ENCODE data around the gene PFKL. TPM values are rescaled to one million over a fixed set of nuclear protein-coding genes. Genes with fewer than 3 reads are reported as not detected.

The PFKL gene
- polyA plus RNA-seq, 6 donors from 2014 or later: 165 to 210 (median 189) TPM

DNA sequence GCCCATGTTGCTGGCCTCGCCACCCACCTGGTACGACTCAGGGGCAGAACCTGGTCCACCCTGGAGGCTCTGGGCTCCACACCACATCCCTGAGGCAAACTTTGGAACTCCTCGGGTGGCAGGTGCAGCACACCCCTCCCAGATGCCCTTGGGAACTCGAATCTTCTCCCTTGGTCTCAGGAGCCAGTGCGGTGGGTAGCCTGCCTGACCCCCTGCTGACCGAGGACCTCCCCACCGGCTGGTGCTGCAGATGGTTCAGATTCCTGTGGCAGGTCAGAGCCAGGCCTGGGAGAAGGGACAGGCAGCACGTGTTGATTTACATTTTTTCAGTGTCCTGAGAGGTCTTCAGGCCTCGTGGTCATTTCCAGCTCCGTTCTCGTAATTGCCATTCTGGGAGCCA lies 45.6 kb downstream of the PFKL start:
- H3K4me3 Mint-ChIP-seq: no peak overlapping the region

GRCh38 chr21:44347911-44348451 lies 48.1 kb downstream of the PFKL start:
- ATAC-seq (ENCODE audit: low read depth in 2 of 2): no peak
- Mint-ChIP-seq H3K27ac (no peak overlapping the region), H3K4me1 (peaks cover 8 to 13% (median 10%) of the 10 kb centered on the region in 3 donors), H3K27me3 (peaks cover 0 to 29% (median 5%) of the 10 kb centered on the region in 3 donors), H3K9me3 (no peaks in the 10 kb centered on the region), H3K36me3 (no peaks in the 10 kb centered on the region), H3K4me3 (no peak overlapping the region)
- no peak for DNase-seq

More for the DNA sequence above, 45.6 kb downstream of the PFKL start:
- no peaks in the 10 kb centered on the region for H3K36me3 Mint-ChIP-seq
- H3K9me3 Mint-ChIP-seq: no peaks in the 10 kb centered on the region
- H3K27ac Mint-ChIP-seq: no peak overlapping the region
- H3K27me3 Mint-ChIP-seq: peaks cover 0 to 24% (median 5%) of the 10 kb centered on the region in 3 donors
- peaks cover 3 to 6% (median 3%) of the 10 kb centered on the region in 3 donors for H3K4me1 Mint-ChIP-seq
- DNase-seq: no peak
- ATAC-seq (ENCODE audit: low read depth in 2 of 2): no peak

DNA sequence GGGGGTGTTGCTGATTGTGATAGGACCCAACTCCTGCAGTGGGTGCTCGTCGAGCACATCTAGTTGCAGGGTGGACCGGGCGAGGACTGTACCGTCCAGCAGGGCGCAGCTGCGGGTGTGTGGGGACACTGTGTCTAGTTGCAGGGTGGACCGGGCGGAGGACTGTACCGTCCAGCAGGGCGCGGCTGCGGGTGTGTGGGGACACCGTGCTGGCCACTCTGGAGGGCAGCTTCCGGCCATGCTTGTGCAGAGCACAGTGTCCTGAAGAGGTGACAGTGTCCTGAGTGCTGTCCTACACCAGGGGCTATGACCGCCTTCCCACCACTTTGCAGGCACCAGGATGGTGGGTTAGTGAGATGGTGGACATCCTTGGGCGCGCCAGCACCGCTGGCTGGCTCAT lies 49.0 kb downstream of the PFKL start:
- peak overlapping the region in 3 of 8 donors; percentile 44 to 51 (median 47) for H3K4me3 Mint-ChIP-seq
- peaks cover 0 to 29% (median 5%) of the 10 kb centered on the region in 3 donors for H3K27me3 Mint-ChIP-seq
- no peak overlapping the region for H3K27ac Mint-ChIP-seq
- no peak for ATAC-seq (ENCODE audit: low read depth in 2 of 2)
- no peak for DNase-seq
- no peaks in the 10 kb centered on the region for H3K9me3 Mint-ChIP-seq
- H3K36me3 Mint-ChIP-seq: no peaks in the 10 kb centered on the region
- H3K4me1 Mint-ChIP-seq: peaks cover 16 to 22% (median 19%) of the 10 kb centered on the region in 3 donors

DNA sequence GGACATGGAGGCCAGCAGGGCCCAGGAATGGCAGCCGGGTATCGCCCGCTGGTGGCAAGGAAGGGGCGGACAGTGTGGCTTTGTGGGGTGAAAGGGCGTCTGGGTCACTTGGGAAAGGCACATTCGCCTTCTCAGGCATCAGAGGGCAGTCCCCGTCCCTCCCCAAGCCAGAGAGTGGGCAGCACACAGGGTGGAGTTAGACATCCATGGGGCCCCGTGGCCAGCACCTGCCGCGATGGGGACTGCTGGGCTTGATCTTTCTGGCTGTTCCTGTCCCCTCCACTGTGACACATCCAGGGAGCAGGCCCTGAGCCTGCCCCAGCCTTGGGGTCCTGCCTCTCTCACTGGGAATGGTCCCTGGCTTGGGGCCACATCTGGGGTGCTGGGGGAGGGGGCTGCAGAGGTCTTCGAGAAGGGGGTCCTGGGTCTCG lies 49.6 kb downstream of the PFKL start:
- ATAC-seq (ENCODE audit: low read depth in 2 of 2) (no peak), DNase-seq (no peak)
- Mint-ChIP-seq H3K27ac (no peak overlapping the region), H3K27me3 (peaks cover 0 to 29% (median 5%) of the 10 kb centered on the region in 3 donors), H3K4me3 (peak overlapping the region in 3 of 8 donors; percentile 41 to 71 (median 51)), H3K4me1 (peaks cover 22 to 28% (median 25%) of the 10 kb centered on the region in 3 donors), H3K36me3 (no peaks in the 10 kb centered on the region), H3K9me3 (no peaks in the 10 kb centered on the region)

DNA sequence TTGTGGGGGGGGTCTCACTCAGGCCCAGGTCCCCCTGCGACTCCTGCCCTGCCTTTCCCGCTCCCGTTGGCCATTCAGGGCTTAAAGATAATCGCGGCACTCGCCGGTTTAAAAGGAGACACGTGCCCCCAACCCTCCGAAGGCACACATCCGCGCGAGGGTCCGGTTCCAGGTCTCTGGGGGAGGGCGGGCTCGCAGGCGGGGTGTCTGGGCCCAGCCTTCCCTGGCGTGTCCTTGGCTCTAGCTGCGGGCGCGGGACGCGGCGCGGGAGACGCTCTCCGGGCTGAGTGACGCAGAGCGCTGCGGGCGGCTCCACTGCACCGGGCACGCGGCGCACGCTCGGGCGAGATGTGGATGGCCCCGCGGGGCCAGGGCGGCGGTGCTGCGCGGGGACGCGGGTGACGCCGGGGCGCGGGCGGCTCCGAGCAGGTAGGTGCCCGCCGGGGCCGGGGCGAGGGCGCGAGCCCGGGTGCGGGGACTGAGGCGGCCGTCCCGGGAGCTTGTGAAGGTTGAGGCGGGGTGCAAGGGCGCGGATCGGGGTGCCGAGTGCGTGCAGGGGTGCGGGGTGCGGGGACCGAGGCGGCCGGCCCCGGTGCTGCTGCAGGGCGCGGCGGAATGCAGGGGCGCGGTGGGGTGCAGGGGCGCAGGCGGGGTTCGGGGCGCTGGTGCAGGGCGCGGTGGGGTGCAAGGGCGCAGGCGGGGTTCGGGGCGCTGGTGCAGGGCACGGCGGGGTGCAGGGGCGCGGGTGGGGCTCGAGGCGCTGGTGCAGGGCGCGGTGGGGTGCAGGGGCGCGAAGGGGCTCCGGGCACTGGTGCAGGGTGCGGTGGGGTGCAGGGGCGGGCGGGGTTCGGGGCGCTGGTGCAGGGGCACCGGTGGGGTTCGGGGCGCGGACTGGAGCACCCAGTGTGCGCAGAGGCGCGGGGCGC lies 50.3 kb downstream of the PFKL start:
- no peaks in the 10 kb centered on the region for H3K36me3 Mint-ChIP-seq
- H3K27ac Mint-ChIP-seq: no peak overlapping the region
- peak in 1 of 2 donors; percentile 24 for ATAC-seq (ENCODE audit: low read depth in 2 of 2)
- peak overlapping the region in 1 of 8 donors; percentile 51 for H3K4me3 Mint-ChIP-seq
- peaks cover 29 to 34% (median 31%) of the 10 kb centered on the region in 3 donors for H3K4me1 Mint-ChIP-seq
- no peak for DNase-seq
- no peaks in the 10 kb centered on the region for H3K9me3 Mint-ChIP-seq
- H3K27me3 Mint-ChIP-seq: peaks cover 0 to 23% (median 5%) of the 10 kb centered on the region in 3 donors

DNA sequence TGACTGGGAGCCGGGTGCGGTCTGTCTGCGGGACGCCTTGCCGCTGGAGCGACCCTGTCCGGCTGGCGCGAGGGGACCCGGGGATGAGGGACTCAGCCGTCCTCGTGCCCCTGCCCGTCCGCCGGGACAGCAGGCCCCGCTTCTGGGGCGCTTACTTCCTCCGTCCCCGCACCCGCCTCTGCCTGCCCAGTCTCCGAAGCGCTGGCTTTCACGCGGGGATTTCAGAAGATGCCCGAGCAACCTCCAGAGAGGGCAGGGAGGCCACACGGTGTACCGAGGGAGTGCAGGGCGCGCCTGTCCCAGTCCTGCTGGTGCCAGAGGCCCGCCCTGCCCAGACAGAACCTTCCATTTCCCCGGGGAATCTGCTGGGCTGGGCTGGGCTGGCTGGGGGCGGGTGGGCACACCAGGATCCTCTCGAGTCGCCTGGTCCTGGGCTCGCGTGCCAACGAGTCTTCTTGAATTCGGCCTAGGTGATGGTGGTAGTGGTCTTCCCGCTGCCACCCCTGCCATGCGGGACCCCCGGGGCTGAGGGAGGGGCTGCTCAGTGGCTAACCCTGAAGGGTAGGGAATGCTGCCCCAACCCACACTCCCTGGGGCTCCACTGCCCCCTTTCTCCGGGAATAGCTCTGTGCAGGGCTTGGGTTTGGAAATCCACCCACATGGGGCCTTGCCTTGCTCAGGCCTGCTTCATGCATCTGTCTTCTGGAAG lies 51.1 kb downstream of the PFKL start:
- Mint-ChIP-seq H3K4me1 (peaks cover 36 to 42% (median 38%) of the 10 kb centered on the region in 3 donors), H3K9me3 (peaks cover 0 to 3% (median 0%) of the 10 kb centered on the region in 7 donors), H3K27me3 (peaks cover 0 to 22% (median 5%) of the 10 kb centered on the region in 3 donors), H3K36me3 (no peaks in the 10 kb centered on the region), H3K4me3 (peak overlapping the region in 3 of 8 donors; percentile 45 to 51 (median 49)), H3K27ac (no peak overlapping the region)
- ATAC-seq (ENCODE audit: low read depth in 2 of 2): no peak
- DNase-seq: no peak

GRCh38 chr21:44351535-44352252 lies 51.8 kb downstream of the PFKL start:
- H3K4me1 Mint-ChIP-seq: peaks cover 39 to 49% (median 43%) of the 10 kb centered on the region in 3 donors
- H3K27me3 Mint-ChIP-seq: peaks cover 0 to 22% (median 5%) of the 10 kb centered on the region in 3 donors
- no peak overlapping the region for H3K27ac Mint-ChIP-seq
- no peaks in the 10 kb centered on the region for H3K36me3 Mint-ChIP-seq
- peaks cover 0 to 3% (median 0%) of the 10 kb centered on the region in 7 donors for H3K9me3 Mint-ChIP-seq
- no peak for ATAC-seq (ENCODE audit: low read depth in 2 of 2)
- peak overlapping the region in 7 of 8 donors; percentile 29 to 82 (median 49) for H3K4me3 Mint-ChIP-seq
- DNase-seq: no peak

DNA sequence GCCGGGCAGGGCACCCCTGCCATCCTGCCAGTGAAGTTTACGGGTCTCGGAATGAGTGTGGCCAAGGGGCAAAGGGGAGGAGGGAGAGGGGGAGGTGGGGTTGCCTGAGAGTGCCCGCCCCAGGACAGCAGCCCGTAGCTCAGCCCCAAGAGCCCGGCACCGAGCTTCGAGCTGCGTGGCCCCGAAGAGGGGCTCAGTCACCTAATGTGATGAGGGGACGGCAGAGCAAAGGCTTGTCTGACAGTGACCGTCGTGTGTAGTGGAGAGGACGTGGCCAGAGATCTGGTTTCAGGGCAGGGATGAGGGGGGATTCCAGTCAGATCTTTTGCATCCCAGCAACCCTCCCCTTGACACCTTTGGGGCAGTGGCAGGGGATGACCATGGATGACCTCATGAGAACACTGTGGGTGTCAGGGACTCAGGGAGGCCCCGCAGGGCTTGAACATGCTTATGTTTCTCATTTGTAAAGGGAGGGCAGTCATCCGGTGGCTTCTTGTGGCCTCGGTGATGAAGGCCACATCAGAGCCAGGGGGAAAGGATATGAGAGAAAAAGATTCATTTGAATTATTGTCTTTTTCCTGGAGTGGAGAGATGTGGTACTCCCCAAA lies 52.5 kb downstream of the PFKL start:
- DNase-seq: no peak
- Mint-ChIP-seq H3K27ac (peak overlapping the region in 1 of 6 donors; percentile 37), H3K4me1 (peaks cover 39 to 54% (median 43%) of the 10 kb centered on the region in 3 donors), H3K36me3 (no peaks in the 10 kb centered on the region), H3K9me3 (peaks cover 0 to 3% (median 0%) of the 10 kb centered on the region in 7 donors), H3K4me3 (peak overlapping the region; percentile 33 to 94 (median 84)), H3K27me3 (peaks cover 0 to 22% (median 4%) of the 10 kb centered on the region in 3 donors)
- ATAC-seq (ENCODE audit: low read depth in 2 of 2): no peak

- Mint-ChIP-seq H3K27ac (peak within 1 kb of the TSS; percentile 26 to 94 (median 74)), H3K4me1 (peaks cover 39 to 54% (median 43%) of the 10 kb centered on the region in 3 donors), H3K4me3 (peak within 1 kb of the TSS; percentile 79 to 95 (median 89)), H3K9me3 (peaks cover 0 to 3% (median 0%) of the 10 kb centered on the region in 7 donors), H3K27me3 (peaks cover 0 to 20% (median 0%) of the 10 kb centered on the region in 3 donors), H3K36me3 (peaks cover 0 to 4% of the 10 kb centered on the region in 2 donors)
- DNase-seq: no peak
- peak; percentile 64 to 65 for ATAC-seq (ENCODE audit: low read depth in 2 of 2)
These were observed 53.5 kb downstream of the PFKL start, which contains the start of gene TRPM2 for GRCh38 chr21:44353191-44353970. Gene TRPM2, plus strand, starts transcription at chr21:44353621. Its CDS starts 80 bp downstream, at chr21:44353701.

DNA sequence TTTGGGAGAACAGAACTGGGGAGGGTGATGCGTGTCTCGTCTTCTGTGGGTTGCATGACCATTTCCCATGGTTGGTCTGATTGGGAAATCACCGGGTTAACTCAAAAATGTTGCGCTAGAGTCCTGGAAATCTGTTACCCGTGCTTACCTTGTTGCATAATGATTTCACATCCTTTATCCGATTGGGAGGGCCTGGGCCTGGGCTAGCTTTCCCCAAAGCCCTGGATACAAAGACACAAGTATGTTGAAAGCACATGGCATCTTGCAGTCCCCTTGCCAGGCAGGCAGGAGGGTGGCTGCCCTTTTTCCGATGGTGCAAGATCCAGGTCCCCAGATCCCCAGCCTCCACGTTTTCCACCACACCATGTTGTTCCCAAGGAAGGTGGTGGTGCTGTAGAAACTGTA lies 54.1 kb downstream of the PFKL start:
- peaks cover 39 to 54% (median 43%) of the 10 kb centered on the region in 3 donors for H3K4me1 Mint-ChIP-seq
- ATAC-seq (ENCODE audit: low read depth in 2 of 2): no peak
- peaks cover 0 to 3% (median 0%) of the 10 kb centered on the region in 7 donors for H3K9me3 Mint-ChIP-seq
- peaks cover 0 to 14% (median 0%) of the 10 kb centered on the region in 3 donors for H3K27me3 Mint-ChIP-seq
- H3K27ac Mint-ChIP-seq: peak overlapping the region in 4 of 6 donors; percentile 26 to 80 (median 52)
- H3K4me3 Mint-ChIP-seq: peak overlapping the region; percentile 79 to 95 (median 89)
- no peak for DNase-seq
- H3K36me3 Mint-ChIP-seq: peaks cover 0 to 8% of the 10 kb centered on the region in 2 donors
